Measurements from ENCODE around the gene ZNF674. TPM values are rescaled to one million over a fixed set of nuclear protein-coding genes. Genes with fewer than 3 reads are reported as not detected.

ZNF674 gene
- total and polyA plus RNA-seq, 2 of the 4 experiments (the other 2 are of a cell fraction), result 2.2 to 13.4 TPM

DNA sequence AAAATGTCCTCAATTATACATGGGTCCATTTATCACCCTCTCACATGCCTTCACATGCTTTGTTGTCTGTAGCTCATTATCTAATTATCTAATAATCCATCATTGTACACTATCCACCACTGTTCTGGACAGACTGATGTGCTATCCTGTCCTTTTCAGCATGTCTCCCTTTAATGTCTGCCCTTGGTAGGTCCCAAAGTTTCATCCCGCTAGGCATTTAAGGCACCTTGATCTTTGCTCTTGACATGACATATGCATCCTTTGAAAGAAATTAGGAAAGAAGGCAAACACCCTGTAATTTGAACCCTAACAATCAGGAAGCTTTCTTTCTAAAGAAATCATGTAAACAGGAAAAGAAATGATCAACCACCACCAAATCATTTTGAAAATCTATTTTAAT, 34.0 kb upstream of the ZNF674 start:
- BruUV-seq (replicated peaks), result no TSS peak
- intact Hi-C loops (cut with micrococcal nuclease), result loop anchor here (5.0 kb wide), 1 partner anchor 218 kb away; no protein-coding TSS in a partner anchor

More for the DNA sequence above, 34.0 kb upstream of the ZNF674 start:
- no peak overlapping the region for H3K14ac ChIP-seq (replicated peaks; ENCODE audit: low read depth, low read length)
- H3K4me3 ChIP-seq (ENCODE audit: insufficient read depth, low read depth, low read length), result no peak overlapping the region
- no peak overlapping the region for H3K9ac ChIP-seq (ENCODE audit: low read depth, low read length)
- 0 out of 2 replicates have a peak, but pooled peaks cover 3% of the 10 kb centered on the region for H3K9me1 ChIP-seq (ENCODE audit: insufficient read depth, low read length)
- peaks cover 4% of the 10 kb centered on the region; the same call in 1 of the 2 replicates for H3K4me1 ChIP-seq (ENCODE audit: control insufficient read depth, insufficient read depth, low read length)
- ChIA-PET POLR2A (ENCODE audit: unreplicated experiment) (no interaction called here), CTCF (no interaction called here)
- H3K18ac ChIP-seq (ENCODE audit: low read depth, low read length), result no peak overlapping the region
- TF ChIP-seq, protein P1, sequence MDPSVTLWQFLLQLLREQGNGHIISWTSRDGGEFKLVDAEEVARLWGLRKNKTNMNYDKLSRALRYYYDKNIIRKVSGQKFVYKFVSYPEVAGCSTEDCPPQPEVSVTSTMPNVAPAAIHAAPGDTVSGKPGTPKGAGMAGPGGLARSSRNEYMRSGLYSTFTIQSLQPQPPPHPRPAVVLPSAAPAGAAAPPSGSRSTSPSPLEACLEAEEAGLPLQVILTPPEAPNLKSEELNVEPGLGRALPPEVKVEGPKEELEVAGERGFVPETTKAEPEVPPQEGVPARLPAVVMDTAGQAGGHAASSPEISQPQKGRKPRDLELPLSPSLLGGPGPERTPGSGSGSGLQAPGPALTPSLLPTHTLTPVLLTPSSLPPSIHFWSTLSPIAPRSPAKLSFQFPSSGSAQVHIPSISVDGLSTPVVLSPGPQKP (IDR thresholded peaks at IDR 0.05; ENCODE audit: borderline replicate concordance, low read depth, low read length), result no peak
- TF ChIP-seq MAFK (IDR thresholded peaks at IDR 0.05; ENCODE audit: low read depth, low read length) (no peak), NFE2L2 (IDR thresholded peaks at IDR 0.05; ENCODE audit: low read depth, low read length) (no peak), SMC3 (IDR thresholded peaks at IDR 0.05; ENCODE audit: low read depth, low read length) (no peak), BHLHE40 (IDR thresholded peaks at IDR 0.05; ENCODE audit: low read depth, low read length) (no peak), MXI1 (IDR thresholded peaks at IDR 0.05; ENCODE audit: borderline replicate concordance, low read depth, low read length) (no peak), RFX5 (IDR thresholded peaks at IDR 0.05; ENCODE audit: low read depth, low read length) (no peak), RCOR1 (IDR thresholded peaks at IDR 0.05; ENCODE audit: insufficient replicate concordance, low read length) (no peak), RAD21 (IDR thresholded peaks at IDR 0.05; ENCODE audit: low read length) (no peak), FOS (IDR thresholded peaks at IDR 0.05; ENCODE audit: low read depth, low read length) (no peak), USF2 (IDR thresholded peaks at IDR 0.05; ENCODE audit: low read depth, low read length) (no peak), MAZ (IDR thresholded peaks at IDR 0.05; ENCODE audit: borderline replicate concordance, low read depth, low read length) (no peak), CTCF (conservative IDR thresholded peaks at IDR 0.05; ENCODE audit: low read depth, low read length) (no peak), CHD1 (IDR thresholded peaks at IDR 0.05; ENCODE audit: low read depth, low read length) (no peak), POLR2A (IDR thresholded peaks at IDR 0.05; ENCODE audit: low read depth, low read length) (no peak)
- H2BK5ac ChIP-seq (ENCODE audit: low read depth, low read length, poor library complexity, severe bottlenecking), result no peak overlapping the region
- no peaks in the 10 kb centered on the region for H4K20me1 ChIP-seq (ENCODE audit: insufficient read depth, low read length)
- H3K56ac ChIP-seq (ENCODE audit: extremely low read depth, insufficient read depth, low read length), result no peak overlapping the region
- H2BK120ac ChIP-seq (ENCODE audit: low read depth, low read length), result no peak overlapping the region
- H2BK15ac ChIP-seq (ENCODE audit: low read depth, low read length), result no peak overlapping the region
- no peak overlapping the region; the same call in 1 of the 2 replicates for H3K23ac ChIP-seq (ENCODE audit: low read depth, low read length)
- H3K27ac ChIP-seq (ENCODE audit: insufficient read depth, low read length), result no peak overlapping the region
- no peak overlapping the region for H3K4me2 ChIP-seq (ENCODE audit: low read depth, low read length)
- no peak overlapping the region for H4K8ac ChIP-seq (ENCODE audit: low read depth in 2 of 2, low read length in 2 of 2)
- no peak overlapping the region for H3K4ac ChIP-seq (ENCODE audit: low read depth, low read length)
- H3K27me3 ChIP-seq (ENCODE audit: control insufficient read depth, insufficient read depth, low read length), result no peaks in the 10 kb centered on the region
- no peaks in the 10 kb centered on the region for H3K36me3 ChIP-seq (ENCODE audit: control insufficient read depth, insufficient read depth, low read length)
- H3K79me1 ChIP-seq (ENCODE audit: low read depth in 1 of 2, low read length in 2 of 2), result peaks cover 7 to 37% of the 10 kb centered on the region in 2 experiments; a peak in 2 of 4 replicates
- H4K91ac ChIP-seq (ENCODE audit: insufficient read depth, low read depth, low read length), result no peak overlapping the region
- no peak overlapping the region for H2AFZ ChIP-seq (replicated peaks; ENCODE audit: low read length, poor library complexity)
- DNase-seq, result no peak
- ATAC-seq (ENCODE audit: low read depth), result no peak
- dilution Hi-C loops (cut with HindIII; ENCODE audit: low sequenced_read_pairs, unreplicated experiment) (no loop called here), in situ Hi-C loops (cut with MboI; ENCODE audit: low sequenced_read_pairs) (no loop called here)
- 100% methylated on average over 1 of the region's 1 CpG; no CpG with 5 or more reads in 1 of the 2 experiments for WGBS, 2 experiments (ENCODE audit: extremely low coverage in 2 of 2, insufficient read length in 1 of 2)
- H3K9me3 ChIP-seq (ENCODE audit: control insufficient read depth, insufficient read depth, low read length), result no peaks in the 10 kb centered on the region
- no peak overlapping the region for H4K5ac ChIP-seq (ENCODE audit: low read depth, low read length)
- H2AK5ac ChIP-seq (ENCODE audit: low read depth, low read length), result no peak overlapping the region
- H2AK9ac ChIP-seq (replicated peaks; ENCODE audit: low read depth, low read length, poor library complexity), result no peak overlapping the region
- 0 out of 2 replicates have a peak overlapping the region, but pooled peaks have one; percentile 10 for H2BK20ac ChIP-seq (ENCODE audit: low read depth, low read length)

Data from IMR-90 (cell line).